HFF-Myc (cell line): ENCODE results near the gene KRTAP22-1.

Experiments used
- DNase-seq: peaks from one replicate; pipeline ENCODE4 v3.0.0-alpha.2; 2011; ENCODE audit warnings: low read depth; ENCODE audit errors: extremely low read depth
- H3K4me3 ChIP-seq: replicated peaks from 2 replicates; pipeline ENCODE4 v1.5.1; 2011; ENCODE audit warnings: low read depth, mild to moderate bottlenecking, control low read depth, low read length
- CTCF ChIP-seq: IDR thresholded peaks from 2 replicates; pipeline ENCODE4 v1.5.1; 2012; ENCODE audit warnings: mild to moderate bottlenecking, low read depth, low read length, control low read depth; ENCODE audit errors: missing control alignments

KRTAP22-1 gene

GRCh38 chr21:30638686-30639085 lies 37.8 kb downstream of the KRTAP22-1 start:
- TF ChIP-seq CTCF, result no peak
- DNase-seq, result no peak

GRCh38 chr21:30642564-30642963 lies 41.7 kb downstream of the KRTAP22-1 start, which contains the start of gene KRTAP20-3:
Gene KRTAP20-3, plus strand, starts transcription at chr21:30642864.
- no peak within 1 kb of the TSS for H3K4me3 ChIP-seq
- no peak for TF ChIP-seq CTCF

More at GRCh38 chr21:30638686-30639085, 37.8 kb downstream of the KRTAP22-1 start:
- no peak overlapping the region for H3K4me3 ChIP-seq

GRCh38 chr21:30646904-30647414 lies 46.1 kb downstream of the KRTAP22-1 start:
- H3K4me3 ChIP-seq, result no peak overlapping the region
- no peak for TF ChIP-seq CTCF
- DNase-seq, result no peak

More at GRCh38 chr21:30642564-30642963, 41.7 kb downstream of the KRTAP22-1 start, which contains the start of gene KRTAP20-3:
- no peak for DNase-seq
